ENCODE data around the gene FBLN1.
"Not testable (repeated sequence)": the region's sequence is repeated elsewhere in the genome, so short reads cannot be mapped to it uniquely, and the experiment has no call there.

Gene FBLN1

GRCh38 chr22:45529105-45529504 lies 26.4 kb downstream of the FBLN1 start:
- DNase-seq: no peak

- no peak for DNase-seq
Observed at GRCh38 chr22:45529971-45530575, 27.4 kb downstream of the FBLN1 start.

- DNase-seq: no peak
Observed at GRCh38 chr22:45531441-45532234, 29.0 kb downstream of the FBLN1 start.

- DNase-seq: no peak
Observed at GRCh38 chr22:45532235-45532631, 29.6 kb downstream of the FBLN1 start.

GRCh38 chr22:45533703-45534102 lies 31.0 kb downstream of the FBLN1 start:
- DNase-seq: no peak

DNA sequence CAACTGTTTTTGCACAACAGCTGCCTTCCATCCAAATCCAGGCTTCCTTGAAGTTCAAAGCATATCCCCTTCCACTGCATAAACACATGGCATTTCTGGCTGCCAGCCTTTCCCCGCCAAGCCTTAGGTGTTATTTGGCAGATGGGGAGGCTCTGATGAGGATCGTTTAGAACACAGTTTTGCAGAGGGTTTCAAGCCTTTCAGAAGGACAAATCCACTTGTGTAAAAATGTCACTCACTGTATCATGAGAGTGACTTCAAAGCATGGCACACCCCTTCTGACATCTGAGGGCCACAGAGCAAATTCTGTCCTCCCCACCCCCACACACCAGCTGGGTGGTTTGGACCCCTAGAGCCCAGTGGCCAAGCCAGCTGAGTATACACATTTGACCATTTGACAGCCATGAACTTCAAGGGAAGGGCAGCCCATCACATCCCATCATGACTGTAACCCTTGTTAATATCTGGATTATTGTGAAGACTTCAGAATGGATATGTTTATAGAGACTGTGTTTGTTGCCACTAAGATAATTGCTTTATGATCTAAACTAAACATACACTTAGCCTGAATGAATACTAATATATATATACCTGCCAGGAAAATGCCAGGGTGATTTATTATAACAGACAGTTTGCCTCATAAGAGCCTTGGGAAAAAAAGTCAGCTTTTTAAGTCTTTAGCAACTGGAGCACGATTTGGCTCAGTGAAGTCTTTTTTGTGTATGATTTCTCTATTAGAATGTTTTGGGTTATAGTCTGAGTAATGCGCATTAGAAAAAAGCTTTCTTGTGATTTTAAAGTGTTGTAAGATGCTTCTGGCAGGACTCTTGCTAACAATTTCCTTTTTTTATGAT lies 31.9 kb downstream of the FBLN1 start:
- no peak for DNase-seq

GRCh38 chr22:45535290-45535689 lies 32.6 kb downstream of the FBLN1 start:
- no peak for DNase-seq

- not testable (repeated sequence) for DNase-seq
Observed at GRCh38 chr22:45535835-45536234, 33.2 kb downstream of the FBLN1 start.

DNA sequence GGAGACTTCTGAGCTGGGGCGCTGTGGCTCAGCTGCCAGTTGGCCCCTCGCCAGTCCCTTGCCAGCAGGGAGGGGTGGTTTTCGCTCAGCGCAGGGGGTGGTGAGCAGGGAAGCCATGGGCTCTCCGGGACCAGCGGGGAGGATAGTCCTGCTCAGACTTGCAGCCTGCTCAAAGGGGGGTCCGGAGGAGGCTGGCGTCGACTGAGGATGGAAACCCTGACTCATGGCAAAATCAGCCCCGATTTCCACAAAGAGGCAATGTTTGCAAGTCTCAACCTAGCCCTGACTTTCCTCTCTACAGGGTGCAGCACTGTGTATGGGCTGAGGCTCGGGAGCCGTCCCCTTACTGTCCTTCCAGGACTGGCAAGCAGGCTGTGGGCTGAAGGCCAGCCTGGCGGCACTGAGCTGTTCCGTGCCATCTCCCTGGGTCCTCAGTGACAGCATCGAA lies 35.1 kb downstream of the FBLN1 start:
- DNase-seq: no peak

GRCh38 chr22:45538281-45538680 lies 35.6 kb downstream of the FBLN1 start:
- no peak for DNase-seq

GRCh38 chr22:45540122-45540521 lies 37.4 kb downstream of the FBLN1 start:
- DNase-seq: no peak

DNA sequence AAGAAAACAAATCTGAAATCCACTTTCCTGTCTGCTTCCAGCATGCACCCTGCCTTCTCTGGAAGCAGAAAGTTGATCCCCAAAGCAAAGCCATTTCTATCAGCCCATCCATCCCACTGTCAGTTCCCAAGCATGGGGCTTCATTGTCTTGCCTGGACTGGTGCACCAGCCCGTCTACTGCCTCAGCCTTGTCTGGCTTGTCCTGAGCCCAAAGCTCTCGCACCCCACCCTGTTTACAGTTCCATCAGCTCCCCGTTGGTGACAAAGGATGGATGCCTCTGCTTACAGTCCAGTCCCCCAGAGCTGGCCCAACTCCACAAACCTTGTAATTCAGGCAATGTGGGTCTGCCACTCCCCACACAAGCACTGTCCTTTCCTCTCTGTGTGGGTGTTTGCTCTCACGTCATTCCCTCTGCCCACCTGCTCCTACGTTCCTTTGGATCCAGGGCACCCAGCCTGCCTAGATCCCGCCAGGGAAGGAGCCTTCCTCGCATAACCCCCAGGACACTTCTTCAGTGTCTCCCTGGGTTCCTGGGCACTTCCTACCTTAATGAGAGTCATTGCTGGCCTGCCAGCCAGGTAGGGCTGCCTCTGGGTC lies 38.8 kb downstream of the FBLN1 start:
- no peak for DNase-seq

DNA sequence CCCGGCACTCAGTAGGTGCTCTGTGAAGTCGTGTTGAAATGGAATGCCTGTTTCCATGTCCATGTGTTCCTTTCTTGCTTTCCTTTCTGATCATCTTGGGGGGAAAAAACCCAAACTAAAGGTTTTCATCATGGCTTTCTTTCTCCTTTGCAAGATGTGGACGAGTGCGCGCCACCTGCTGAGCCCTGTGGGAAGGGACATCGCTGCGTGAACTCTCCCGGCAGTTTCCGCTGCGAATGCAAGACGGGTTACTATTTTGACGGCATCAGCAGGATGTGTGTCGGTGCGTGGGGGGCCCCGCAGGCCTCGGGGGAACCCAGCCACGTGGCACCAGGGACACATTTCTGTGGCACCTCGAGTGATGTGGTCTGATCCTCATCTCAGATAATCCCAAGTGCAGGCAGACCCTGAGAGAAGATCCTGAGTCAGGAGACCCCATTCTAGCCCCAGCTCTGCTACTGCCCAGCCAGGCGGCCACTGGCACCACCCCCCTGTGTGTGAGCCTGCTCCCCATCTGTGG lies 39.4 kb downstream of the FBLN1 start:
- no peak for DNase-seq

DNA sequence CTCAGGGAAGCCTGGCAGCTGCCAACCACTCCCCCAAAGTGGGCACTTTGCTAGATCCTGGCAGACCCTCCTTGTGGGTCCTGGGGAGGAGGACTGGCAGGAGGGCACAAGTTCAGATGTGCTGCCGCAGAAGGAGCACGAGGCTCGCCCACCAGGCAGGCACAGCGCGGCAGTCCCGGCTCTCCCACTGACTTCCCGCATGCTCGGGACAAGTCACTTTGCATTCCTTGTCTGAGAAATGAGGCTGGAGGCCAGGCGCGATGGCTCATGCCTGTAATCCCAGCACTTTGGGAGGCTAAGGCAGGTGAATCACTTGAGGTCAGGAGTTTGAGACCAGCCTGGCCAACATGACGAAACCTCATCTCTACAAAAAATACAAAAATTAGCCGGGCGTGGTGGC lies 40.1 kb downstream of the FBLN1 start:
- DNase-seq: not testable (repeated sequence)

GRCh38 chr22:45543243-45543642 lies 40.6 kb downstream of the FBLN1 start:
- DNase-seq: no peak

DNA sequence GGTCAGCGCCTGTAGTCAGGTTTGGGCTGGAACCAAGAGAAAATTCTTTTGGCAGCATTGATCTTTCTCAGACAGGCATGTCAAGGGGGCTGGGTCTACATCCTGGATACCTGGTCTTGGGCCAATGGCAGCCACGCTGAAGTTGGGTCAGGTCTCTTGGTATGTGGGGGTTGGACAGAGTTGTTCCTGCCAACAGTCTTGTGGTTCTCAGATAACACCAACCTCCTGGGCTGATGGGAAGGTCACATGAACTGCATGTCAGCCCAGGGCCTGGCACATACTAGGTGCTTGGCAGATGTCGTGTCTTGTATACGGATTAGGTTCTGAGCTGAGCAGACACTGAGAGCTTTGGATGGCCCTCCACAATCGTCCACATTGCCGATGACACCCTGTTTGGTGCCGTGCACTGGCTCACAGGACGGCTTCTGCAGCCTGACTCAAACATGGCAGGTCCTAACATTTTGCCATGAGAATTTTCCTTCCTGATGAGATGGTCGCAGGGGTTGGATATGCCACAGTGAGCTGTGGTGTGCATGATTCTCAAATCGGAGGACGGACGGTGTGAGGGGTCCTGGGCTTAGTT lies 42.0 kb downstream of the FBLN1 start:
- no peak for DNase-seq

GRCh38 chr22:45546333-45547015 lies 43.8 kb downstream of the FBLN1 start:
- no peak for DNase-seq

DNA sequence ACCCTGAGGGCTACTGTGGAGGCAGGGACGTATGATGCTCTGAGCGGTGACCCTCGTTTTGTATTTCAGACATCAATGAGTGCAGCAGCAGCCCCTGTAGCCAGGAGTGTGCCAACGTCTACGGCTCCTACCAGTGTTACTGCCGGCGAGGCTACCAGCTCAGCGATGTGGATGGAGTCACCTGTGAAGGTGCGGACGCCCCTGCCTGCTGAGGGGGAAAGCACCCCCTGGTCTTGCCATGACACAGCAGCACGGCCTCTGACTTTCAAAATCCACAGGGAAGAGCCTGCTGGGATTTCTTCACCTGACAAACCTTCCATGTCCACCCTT lies 44.3 kb downstream of the FBLN1 start:
- DNase-seq: no peak

- no peak for DNase-seq
Observed at GRCh38 chr22:45547731-45548130, 45.0 kb downstream of the FBLN1 start.

DNA sequence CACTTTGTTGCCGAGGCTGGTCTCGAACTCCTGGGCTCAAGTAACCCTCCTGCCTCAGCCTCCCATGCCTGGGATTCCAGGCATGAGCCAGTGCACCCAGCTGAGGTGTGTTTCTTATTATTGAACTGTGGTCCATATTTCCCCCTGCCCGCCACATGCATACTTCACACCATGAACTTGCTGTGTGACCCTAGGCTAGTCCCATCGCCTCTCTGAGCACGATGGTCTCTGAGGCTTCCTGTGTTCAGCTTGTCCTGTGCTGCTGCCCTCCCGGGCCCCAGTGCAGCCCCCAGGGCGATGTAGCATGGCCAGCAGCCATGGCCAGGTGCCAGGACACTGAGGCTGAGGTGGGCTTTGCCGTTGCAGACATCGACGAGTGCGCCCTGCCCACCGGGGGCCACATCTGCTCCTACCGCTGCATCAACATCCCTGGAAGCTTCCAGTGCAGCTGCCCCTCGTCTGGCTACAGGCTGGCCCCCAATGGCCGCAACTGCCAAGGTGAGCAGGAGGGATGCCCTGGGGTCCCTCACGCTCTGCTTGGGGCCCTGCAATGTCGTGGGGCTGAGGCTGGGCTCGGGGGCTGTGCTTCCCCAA lies 45.7 kb downstream of the FBLN1 start:
- DNase-seq: no peak

DNA sequence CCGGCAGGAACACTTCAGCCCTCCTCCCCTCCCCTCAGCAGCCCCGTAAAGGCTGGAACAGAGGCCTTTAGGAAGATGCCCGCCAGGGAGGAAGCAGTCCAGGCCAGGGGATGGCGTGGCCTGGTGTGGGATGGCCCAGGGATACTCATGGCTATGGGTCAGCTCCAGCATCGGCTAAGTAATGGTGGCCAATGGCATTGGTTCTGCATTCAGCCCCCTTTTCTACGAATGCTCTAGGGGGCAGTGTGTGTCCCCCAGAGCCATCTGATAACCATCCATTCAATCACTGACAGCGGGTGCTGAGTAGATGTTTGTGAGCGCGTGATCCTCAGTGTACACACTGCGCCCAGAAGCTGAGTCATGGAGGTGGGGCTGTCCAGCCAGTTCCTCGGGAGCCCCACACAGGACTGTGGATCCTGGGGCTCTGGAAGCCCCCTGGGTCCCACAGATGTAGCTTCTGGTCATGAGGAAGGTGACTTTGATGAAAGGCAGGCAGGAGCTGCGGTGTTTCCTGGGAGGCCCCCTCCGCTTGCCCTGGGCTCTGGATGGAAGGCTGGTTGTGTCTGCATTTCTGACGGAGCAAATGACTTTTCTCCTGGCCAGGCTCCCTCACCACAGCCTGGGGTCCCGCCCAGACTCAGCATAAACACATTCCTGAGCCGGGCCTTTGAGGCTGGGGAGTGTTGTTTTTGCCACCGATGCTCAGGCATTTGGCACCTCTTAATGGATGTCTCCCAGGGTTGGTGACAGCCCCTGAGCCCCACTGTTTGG lies 46.5 kb downstream of the FBLN1 start:
- no peak for DNase-seq
